ENCODE measurements around the gene CNTN4. TPM values are rescaled to one million over a fixed set of nuclear protein-coding genes. Genes with fewer than 3 reads are reported as not detected.

The CNTN4 gene
- total and polyA plus RNA-seq, 2 experiments from 2014 or later: 5.6 to 7.9 TPM

- H3K4me3 ChIP-seq: no peak overlapping the region
- no peak for TF ChIP-seq CTCF (IDR thresholded peaks at IDR 0.05; ENCODE audit: low read depth, low read length)
- no peak overlapping the region for H3K27ac ChIP-seq
- no peaks in the 10 kb centered on the region for H3K4me1 ChIP-seq (ENCODE audit: low read depth)
- no peaks in the 10 kb centered on the region for H3K36me3 ChIP-seq
- H3K27me3 ChIP-seq: peaks cover 5% of the 10 kb centered on the region
- no peaks in the 10 kb centered on the region for H3K9me3 ChIP-seq (ENCODE audit: low read depth)
- DNase-seq (ENCODE audit: low read depth in 1 of 2, low spot score in 1 of 2): no peak
Measured at GRCh38 chr3:2090095-2090911, 8.4 kb upstream of the CNTN4 start.

GRCh38 chr3:2092758-2093157 lies 5.9 kb upstream of the CNTN4 start:
- H3K4me1 ChIP-seq (ENCODE audit: low read depth): no peaks in the 10 kb centered on the region
- no peak for DNase-seq (ENCODE audit: low read depth in 1 of 2, low spot score in 1 of 2)
- H3K4me3 ChIP-seq: no peak overlapping the region
- H3K9me3 ChIP-seq (ENCODE audit: low read depth): no peaks in the 10 kb centered on the region
- peaks cover 29% of the 10 kb centered on the region for H3K27me3 ChIP-seq
- no peak for TF ChIP-seq CTCF (IDR thresholded peaks at IDR 0.05; ENCODE audit: low read depth, low read length)
- no peaks in the 10 kb centered on the region for H3K36me3 ChIP-seq
- no peak overlapping the region for H3K27ac ChIP-seq

- TF ChIP-seq CTCF (IDR thresholded peaks at IDR 0.05; ENCODE audit: low read depth, low read length): no peak
- H3K36me3 ChIP-seq: no peaks in the 10 kb centered on the region
- no peaks in the 10 kb centered on the region for H3K4me1 ChIP-seq (ENCODE audit: low read depth)
- DNase-seq (ENCODE audit: low read depth in 1 of 2, low spot score in 1 of 2): no peak
- no peak overlapping the region for H3K27ac ChIP-seq
- peaks cover 47% of the 10 kb centered on the region for H3K27me3 ChIP-seq
- no peaks in the 10 kb centered on the region for H3K9me3 ChIP-seq (ENCODE audit: low read depth)
- H3K4me3 ChIP-seq: no peak overlapping the region
Measured at GRCh38 chr3:2094941-2095340, 3.7 kb upstream of the CNTN4 start.

GRCh38 chr3:2096216-2096615 lies 2.5 kb upstream of the CNTN4 start:
- DNase-seq (ENCODE audit: low read depth in 1 of 2, low spot score in 1 of 2): peak in 1 of 2 donors; percentile 4
- H3K27ac ChIP-seq: no peak overlapping the region
- no peak for TF ChIP-seq CTCF (IDR thresholded peaks at IDR 0.05; ENCODE audit: low read depth, low read length)
- no peaks in the 10 kb centered on the region for H3K4me1 ChIP-seq (ENCODE audit: low read depth)
- no peaks in the 10 kb centered on the region for H3K36me3 ChIP-seq
- H3K9me3 ChIP-seq (ENCODE audit: low read depth): no peaks in the 10 kb centered on the region
- H3K27me3 ChIP-seq: peaks cover 59% of the 10 kb centered on the region
- H3K4me3 ChIP-seq: no peak overlapping the region

- peak in 1 of 2 donors; percentile 9 for DNase-seq (ENCODE audit: low read depth in 1 of 2, low spot score in 1 of 2)
- H3K27me3 ChIP-seq: peaks cover 71% of the 10 kb centered on the region
- no peak for TF ChIP-seq CTCF (IDR thresholded peaks at IDR 0.05; ENCODE audit: low read depth, low read length)
Measured at GRCh38 chr3:2097641-2098191, 950 bp upstream of the CNTN4 start.

More at GRCh38 chr3:2097641-2098191, 950 bp upstream of the CNTN4 start:
- peak overlapping the region; percentile 56 for H3K4me3 ChIP-seq
- no peak overlapping the region for H3K27ac ChIP-seq
- H3K9me3 ChIP-seq (ENCODE audit: low read depth): no peaks in the 10 kb centered on the region
- no peaks in the 10 kb centered on the region for H3K4me1 ChIP-seq (ENCODE audit: low read depth)
- H3K36me3 ChIP-seq: no peaks in the 10 kb centered on the region

Measured in cardiac muscle cell (in vitro differentiated cells and primary cell).